AG10803 (cell line): ENCODE data around the gene RGS6.

Experiments used
- DNase-seq: peaks from one replicate; pipeline ENCODE4 v3.0.0; 2010; ENCODE audit warnings: low read depth
- H3K4me3 ChIP-seq: 2 replicates; pipeline ENCODE4 v1.5.1; 2011; ENCODE audit warnings: mild to moderate bottlenecking, low read length, control low read depth
- TF ChIP-seq, protein P1 (sequence below): conservative IDR thresholded peaks from 2 replicates; pipeline ENCODE4 v1.5.1; 2011; ENCODE audit warnings: mild to moderate bottlenecking, low read length, control low read depth, inconsistent platforms

The RGS6 gene

GRCh38 chr14:72612041-72612440, 679.8 kb downstream of the RGS6 start:
- no peak overlapping the region for H3K4me3 ChIP-seq
- DNase-seq, result no peak
- TF ChIP-seq, protein P1, sequence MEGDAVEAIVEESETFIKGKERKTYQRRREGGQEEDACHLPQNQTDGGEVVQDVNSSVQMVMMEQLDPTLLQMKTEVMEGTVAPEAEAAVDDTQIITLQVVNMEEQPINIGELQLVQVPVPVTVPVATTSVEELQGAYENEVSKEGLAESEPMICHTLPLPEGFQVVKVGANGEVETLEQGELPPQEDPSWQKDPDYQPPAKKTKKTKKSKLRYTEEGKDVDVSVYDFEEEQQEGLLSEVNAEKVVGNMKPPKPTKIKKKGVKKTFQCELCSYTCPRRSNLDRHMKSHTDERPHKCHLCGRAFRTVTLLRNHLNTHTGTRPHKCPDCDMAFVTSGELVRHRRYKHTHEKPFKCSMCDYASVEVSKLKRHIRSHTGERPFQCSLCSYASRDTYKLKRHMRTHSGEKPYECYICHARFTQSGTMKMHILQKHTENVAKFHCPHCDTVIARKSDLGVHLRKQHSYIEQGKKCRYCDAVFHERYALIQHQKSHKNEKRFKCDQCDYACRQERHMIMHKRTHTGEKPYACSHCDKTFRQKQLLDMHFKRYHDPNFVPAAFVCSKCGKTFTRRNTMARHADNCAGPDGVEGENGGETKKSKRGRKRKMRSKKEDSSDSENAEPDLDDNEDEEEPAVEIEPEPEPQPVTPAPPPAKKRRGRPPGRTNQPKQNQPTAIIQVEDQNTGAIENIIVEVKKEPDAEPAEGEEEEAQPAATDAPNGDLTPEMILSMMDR, result no peak

DNA sequence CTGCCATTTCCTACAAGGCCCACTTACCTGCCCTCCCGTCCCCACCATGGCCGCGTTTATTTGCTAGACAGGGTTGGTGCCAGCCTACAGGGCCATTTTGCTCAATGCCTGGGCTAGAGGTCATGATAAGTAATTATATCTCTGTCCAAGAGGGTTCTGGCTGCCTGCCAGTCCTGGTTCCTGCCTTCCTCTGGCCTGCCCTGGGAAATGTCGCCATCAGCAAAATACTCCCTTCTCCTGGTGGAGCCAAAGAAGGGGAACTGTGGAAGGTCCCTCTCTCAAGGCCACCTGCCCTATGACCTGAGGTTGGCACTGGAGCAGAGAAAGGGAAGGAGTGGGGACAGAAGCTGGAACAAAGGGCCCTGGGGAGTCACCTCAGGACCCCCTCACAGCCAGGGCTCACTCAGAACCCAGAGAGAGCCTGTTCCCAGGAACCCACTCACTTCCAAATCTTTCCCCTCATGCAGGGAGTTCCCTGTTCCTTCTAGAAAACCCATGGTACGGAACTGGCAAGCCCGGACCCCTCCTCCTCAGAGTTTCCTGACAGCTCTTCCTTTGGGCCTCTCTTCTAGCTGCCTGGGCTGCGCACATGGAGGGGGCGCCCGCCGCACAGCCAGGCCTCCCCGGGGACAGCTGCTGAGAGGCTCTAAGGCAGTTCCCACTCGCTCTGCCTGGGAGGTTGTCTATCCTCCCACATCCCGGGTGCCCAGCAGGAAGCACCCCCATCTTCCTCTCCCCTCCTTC, 681.2 kb downstream of the RGS6 start:
- no peak overlapping the region for H3K4me3 ChIP-seq
- TF ChIP-seq, protein P1, result no peak
- DNase-seq, result no peak

- no peak overlapping the region for H3K4me3 ChIP-seq
- DNase-seq, result no peak
- TF ChIP-seq, protein P1, result no peak
Observed at GRCh38 chr14:72613975-72614319, 681.7 kb downstream of the RGS6 start.

GRCh38 chr14:72614365-72614764, 682.1 kb downstream of the RGS6 start:
- no peak for DNase-seq
- no peak overlapping the region for H3K4me3 ChIP-seq
- TF ChIP-seq, protein P1, result no peak

GRCh38 chr14:72614891-72615415, 682.7 kb downstream of the RGS6 start:
- TF ChIP-seq, protein P1, result no peak
- H3K4me3 ChIP-seq, result no peak overlapping the region
- DNase-seq, result no peak

GRCh38 chr14:72615451-72616121, 683.4 kb downstream of the RGS6 start:
- no peak overlapping the region for H3K4me3 ChIP-seq
- DNase-seq, result peak; percentile 22
- TF ChIP-seq, protein P1, result no peak
